ENCODE measurements around the gene SMU1. TPM values are rescaled to one million over a fixed set of nuclear protein-coding genes. Genes with fewer than 3 reads are reported as not detected.

The SMU1 gene
- total and polyA plus RNA-seq, 12 donors, result 5.8 to 18.5 (median 16.7) TPM

DNA sequence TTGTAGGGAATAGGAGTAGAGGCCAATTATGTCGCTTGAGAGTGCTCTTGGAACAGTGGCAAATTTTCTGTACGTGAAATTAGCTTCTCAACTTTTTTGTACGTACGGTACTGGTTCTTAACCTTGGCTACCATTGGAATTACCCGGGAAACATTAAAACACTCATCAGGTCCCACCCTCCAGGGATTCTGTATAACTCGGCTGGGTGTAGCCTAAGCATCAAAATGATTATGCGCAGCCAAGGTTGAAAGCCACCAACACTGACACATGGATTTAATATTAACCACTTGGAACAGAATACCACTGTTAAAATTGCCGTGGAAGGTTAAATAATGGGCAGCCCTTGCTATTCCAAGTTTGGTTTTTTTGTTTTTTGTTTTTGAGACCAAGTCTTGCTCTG lies 34.0 kb downstream of the SMU1 start:
- H3K9me3 ChIP-seq, result no peaks in the 10 kb centered on the region
- no peaks in the 10 kb centered on the region for H3K27me3 ChIP-seq
- WGBS, 2 donors, result 75 to 76% methylated on average over 8 of the region's 8 CpGs
- no peak for ATAC-seq
- peaks cover 0 to 66% (median 34%) of the 10 kb centered on the region in 9 donors for H3K36me3 ChIP-seq
- no peak overlapping the region for H3K4me3 ChIP-seq
- TF ChIP-seq, protein P1, sequence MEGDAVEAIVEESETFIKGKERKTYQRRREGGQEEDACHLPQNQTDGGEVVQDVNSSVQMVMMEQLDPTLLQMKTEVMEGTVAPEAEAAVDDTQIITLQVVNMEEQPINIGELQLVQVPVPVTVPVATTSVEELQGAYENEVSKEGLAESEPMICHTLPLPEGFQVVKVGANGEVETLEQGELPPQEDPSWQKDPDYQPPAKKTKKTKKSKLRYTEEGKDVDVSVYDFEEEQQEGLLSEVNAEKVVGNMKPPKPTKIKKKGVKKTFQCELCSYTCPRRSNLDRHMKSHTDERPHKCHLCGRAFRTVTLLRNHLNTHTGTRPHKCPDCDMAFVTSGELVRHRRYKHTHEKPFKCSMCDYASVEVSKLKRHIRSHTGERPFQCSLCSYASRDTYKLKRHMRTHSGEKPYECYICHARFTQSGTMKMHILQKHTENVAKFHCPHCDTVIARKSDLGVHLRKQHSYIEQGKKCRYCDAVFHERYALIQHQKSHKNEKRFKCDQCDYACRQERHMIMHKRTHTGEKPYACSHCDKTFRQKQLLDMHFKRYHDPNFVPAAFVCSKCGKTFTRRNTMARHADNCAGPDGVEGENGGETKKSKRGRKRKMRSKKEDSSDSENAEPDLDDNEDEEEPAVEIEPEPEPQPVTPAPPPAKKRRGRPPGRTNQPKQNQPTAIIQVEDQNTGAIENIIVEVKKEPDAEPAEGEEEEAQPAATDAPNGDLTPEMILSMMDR (IDR thresholded peaks at IDR 0.05), result no peak
- peaks cover 3 to 45% (median 7%) of the 10 kb centered on the region in 9 donors for H3K4me1 ChIP-seq
- peak overlapping the region in 1 of 10 donors; percentile 97 for H3K27ac ChIP-seq
- no peak for DNase-seq
- intact Hi-C loops (cut with DNase I), result no loop called here

DNA sequence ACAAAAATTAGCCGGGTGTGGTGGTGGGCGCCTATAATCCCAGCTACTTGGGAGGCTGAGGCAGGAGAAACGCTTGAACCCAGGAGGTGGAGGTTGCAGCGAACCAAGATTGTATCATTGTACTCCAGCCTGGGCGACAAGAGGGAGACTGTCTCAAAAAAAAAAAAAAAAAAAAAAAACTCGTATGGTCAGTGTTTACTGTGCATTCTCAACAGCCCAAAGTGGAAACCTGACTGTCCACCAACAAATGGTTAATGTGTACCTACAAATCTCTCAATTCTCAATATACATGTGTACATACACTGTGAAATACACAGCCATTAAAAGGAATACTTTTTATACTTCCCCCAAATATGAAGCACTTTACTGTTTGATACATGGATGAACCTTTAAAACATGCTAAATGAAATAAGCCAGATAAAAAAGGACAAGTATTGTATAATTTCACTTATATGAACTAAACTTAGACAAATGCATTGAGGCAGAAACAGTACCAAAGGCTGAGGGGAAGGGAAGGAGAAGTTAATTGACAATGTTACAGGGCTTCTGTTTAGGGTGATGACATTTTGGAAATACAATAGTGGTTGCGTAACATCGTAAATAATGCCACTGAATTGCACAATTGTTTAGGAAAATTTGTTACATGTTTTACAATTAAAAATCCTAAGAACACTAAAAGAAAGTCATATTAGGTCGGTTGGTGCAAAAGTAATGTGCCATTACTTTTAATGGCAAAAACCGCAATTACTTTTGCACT lies 34.9 kb downstream of the SMU1 start:
- Histone ChIP-seq H3K36me3 (peaks cover 0 to 66% (median 37%) of the 10 kb centered on the region in 9 donors), H3K4me1 (peaks cover 3 to 45% (median 7%) of the 10 kb centered on the region in 9 donors), H3K9me3 (no peaks in the 10 kb centered on the region), H3K27ac (peak overlapping the region in 1 of 10 donors; percentile 97), H3K4me3 (no peak overlapping the region), H3K27me3 (no peaks in the 10 kb centered on the region)
- intact Hi-C loops (cut with DNase I), result no loop called here
- TF ChIP-seq, protein P1 (IDR thresholded peaks at IDR 0.05), result no peak
- ATAC-seq, result no peak
- 86 to 87% methylated on average over 10 of the region's 10 CpGs for WGBS, 2 donors
- DNase-seq, result no peak

DNA sequence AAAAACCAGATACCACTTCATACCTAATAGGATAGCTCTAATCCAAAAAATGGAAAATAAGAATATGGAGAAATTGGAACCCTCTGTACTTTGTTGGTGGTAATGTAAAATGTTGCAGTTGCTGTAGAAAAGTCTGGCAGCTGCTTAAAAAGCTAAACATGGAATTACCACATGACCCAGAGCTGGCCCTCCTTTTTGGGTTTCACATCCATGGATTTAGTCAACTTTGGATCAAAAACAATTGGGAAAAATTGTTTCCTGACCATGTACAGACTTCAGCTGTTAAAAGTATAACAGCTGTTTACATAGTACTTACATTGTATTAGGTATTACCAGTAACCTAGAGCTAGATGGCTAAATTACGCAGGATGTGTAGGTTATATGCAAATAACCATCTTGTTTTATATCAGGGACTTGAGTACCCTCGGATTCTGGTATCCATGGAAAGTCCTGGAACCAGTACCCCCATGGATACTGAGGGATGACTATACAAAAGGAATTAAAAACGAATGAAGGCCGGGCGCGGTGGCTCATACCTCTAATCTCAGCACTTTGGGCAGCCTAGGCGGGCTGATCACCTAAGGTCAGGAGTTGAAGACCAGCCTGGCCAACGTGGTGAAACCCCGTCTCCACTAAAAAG lies 35.6 kb downstream of the SMU1 start:
- Histone ChIP-seq H3K4me1 (peaks cover 3 to 45% (median 7%) of the 10 kb centered on the region in 9 donors), H3K36me3 (peaks cover 0 to 66% (median 44%) of the 10 kb centered on the region in 9 donors), H3K27me3 (no peaks in the 10 kb centered on the region), H3K4me3 (no peak overlapping the region), H3K27ac (peak overlapping the region in 1 of 10 donors; percentile 97), H3K9me3 (no peaks in the 10 kb centered on the region)
- ATAC-seq (no peak), DNase-seq (no peak)
- TF ChIP-seq, protein P1 (IDR thresholded peaks at IDR 0.05), result no peak
- 90 to 91% methylated on average over 9 of the region's 9 CpGs for WGBS, 2 donors
- intact Hi-C loops (cut with DNase I), result no loop called here

DNA sequence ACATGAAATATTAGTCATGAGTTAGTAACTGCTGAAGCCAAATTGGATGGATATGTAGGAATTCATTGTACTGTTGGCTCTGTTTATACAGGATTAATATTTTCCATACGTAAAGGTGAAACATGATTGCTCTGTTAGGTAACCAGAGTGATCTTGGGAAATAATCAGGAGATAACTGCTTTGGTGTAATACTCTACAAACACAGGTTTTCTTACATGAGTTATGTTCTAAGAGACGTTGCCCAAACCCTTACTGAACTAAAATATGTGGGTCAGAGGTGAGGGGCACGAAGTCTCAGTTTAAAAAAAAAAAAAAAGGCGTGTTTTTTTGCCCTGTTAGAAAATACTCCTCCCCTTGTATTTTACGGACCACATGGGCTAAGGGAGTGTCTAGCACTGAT lies 43.6 kb downstream of the SMU1 start:
- ATAC-seq (peak in 1 of 8 donors; percentile 9), DNase-seq (no peak)
- H3K27ac ChIP-seq, result no peak overlapping the region
- WGBS, 2 donors, result 78 to 85% methylated on average over 5 of the region's 5 CpGs
- H3K4me3 ChIP-seq, result no peak overlapping the region
- H3K27me3 ChIP-seq, result no peaks in the 10 kb centered on the region
- H3K36me3 ChIP-seq, result peaks cover 0 to 100% (median 75%) of the 10 kb centered on the region in 9 donors
- no peaks in the 10 kb centered on the region for H3K9me3 ChIP-seq
- H3K4me1 ChIP-seq, result peaks cover 5 to 60% (median 46%) of the 10 kb centered on the region in 9 donors
- TF ChIP-seq, protein P1 (IDR thresholded peaks at IDR 0.05), result no peak
- intact Hi-C loops (cut with DNase I), result no loop called here

Data from heart right ventricle (tissue), 16 donors.